GM21390 (cell line): ENCODE data around the gene LHX4.
A peak's percentile ranks its signal among the peaks of the same experiment; 100 is the strongest.

Experiments used
- ATAC-seq: cut with Tn5 transposase; IDR thresholded peaks from one replicate; pipeline ENCODE4 v1.9.1; 2021; ENCODE audit not compliant: unreplicated experiment

Gene LHX4

GRCh38 chr1:180241716-180242544, 11.9 kb downstream of the LHX4 start:
- no peak for ATAC-seq

GRCh38 chr1:180243517-180244221, 13.6 kb downstream of the LHX4 start:
- ATAC-seq: no peak

GRCh38 chr1:180244840-180245239, 14.8 kb downstream of the LHX4 start:
- ATAC-seq: no peak

DNA sequence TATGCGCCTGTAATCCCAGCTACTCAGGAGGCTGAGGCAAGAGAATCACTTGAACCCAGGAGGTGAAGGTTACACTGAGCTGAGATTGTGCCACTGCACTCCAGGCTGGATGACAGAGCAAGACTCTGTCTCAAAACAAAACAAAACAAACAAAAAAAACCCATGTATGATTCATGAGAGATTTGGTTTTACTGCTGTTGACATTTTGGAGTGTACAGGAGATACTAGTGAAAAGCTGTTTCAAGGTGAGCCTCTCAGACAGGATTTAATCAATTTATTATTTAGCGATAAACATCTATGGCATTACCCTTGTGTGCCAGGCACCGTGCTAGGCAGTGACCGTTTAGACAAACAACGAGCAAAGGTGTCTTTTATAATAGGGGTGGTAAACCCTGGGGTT, 16.5 kb downstream of the LHX4 start:
- ATAC-seq: no peak

DNA sequence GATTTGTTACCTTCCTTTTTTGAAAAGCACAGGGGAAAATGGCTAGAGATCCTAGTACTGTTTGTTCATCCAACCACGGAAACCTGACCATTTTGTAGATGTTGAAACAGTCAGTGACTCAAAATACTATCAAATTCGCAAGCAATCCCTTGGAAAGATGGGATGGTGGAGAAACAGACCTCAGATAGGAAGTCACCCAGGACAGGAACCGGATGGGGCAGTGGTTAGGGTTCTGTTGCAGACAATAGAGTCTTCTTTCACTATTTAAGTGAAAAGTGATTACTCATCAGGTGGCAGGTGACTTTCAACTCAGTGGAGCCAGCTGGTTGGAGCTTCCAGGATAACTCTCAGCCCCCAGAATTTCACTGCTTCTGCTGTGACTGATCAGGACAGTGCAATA, 17.0 kb downstream of the LHX4 start:
- no peak for ATAC-seq

DNA sequence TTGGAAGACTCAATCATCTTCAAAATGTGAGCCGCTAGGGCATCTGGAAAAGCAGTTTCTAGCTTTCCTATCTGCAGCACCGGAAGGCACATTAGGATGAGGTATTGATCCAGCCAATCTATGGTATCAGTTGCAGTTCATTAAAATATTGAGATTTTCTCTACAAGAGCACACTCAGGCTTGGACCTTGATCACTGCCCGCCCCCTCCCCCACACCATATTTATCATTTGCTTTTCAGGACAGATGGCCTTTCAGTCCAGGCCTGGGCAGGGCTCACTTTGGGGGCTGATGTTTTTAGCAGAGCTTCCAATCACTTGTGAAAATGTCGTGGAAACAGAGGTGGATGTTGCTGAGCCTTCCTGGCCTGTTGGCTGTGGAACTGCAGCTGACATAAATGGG, 17.5 kb downstream of the LHX4 start:
- no peak for ATAC-seq

GRCh38 chr1:180248176-180248575, 18.1 kb downstream of the LHX4 start:
- no peak for ATAC-seq

- no peak for ATAC-seq
These were observed 18.9 kb downstream of the LHX4 start for GRCh38 chr1:180248731-180249681.

DNA sequence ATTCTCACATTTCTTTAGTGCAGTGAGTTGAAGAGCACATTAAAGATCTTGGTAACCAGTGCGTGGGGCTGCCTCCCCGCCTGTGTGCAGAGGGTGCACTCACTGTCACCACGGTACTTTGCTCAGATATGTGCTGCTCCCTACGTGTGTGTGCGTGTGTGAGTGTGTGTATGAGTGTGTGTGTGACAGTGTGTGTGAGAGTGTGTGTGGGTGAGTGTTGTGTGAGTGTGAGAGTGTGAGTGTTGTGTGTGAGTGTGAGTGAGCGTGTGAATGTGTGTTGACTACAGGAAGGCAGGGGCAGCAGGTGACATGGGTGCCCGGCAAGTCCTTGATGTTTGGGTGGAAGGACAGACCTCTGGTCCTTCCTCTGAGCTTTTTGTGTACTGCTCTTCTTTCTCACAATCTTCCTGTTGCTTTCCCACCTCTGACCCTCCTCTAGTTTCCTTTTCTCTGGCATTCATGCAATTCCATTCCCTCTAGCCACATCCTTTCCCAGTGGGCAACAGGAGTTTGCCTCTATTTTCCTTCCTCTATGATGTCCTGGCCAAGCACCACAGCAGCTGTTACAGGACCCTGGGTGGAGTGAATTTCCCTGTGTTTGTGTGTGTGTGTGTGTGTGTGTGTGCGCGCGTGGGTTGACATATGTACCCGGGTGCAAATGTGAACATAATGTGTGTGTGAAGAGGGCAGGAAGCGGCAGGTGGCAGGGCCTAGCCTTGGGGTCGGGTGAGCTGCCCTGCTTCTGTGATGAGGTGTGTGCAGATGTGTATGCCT, 19.8 kb downstream of the LHX4 start:
- ATAC-seq: no peak

DNA sequence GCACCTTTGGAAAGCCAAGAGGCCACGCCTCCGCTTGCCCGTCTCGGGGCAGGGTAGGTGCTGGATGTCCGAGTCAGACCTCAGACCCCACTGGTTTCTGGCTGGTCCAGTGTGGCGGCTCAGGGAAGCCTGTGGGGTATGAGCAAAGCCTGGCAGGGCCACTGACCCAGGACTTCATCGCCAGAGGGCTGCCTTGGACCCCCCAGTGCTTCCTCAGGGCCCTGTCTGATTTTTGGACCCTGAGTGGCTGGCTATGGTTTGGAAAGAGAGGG, 20.4 kb downstream of the LHX4 start:
- no peak for ATAC-seq

DNA sequence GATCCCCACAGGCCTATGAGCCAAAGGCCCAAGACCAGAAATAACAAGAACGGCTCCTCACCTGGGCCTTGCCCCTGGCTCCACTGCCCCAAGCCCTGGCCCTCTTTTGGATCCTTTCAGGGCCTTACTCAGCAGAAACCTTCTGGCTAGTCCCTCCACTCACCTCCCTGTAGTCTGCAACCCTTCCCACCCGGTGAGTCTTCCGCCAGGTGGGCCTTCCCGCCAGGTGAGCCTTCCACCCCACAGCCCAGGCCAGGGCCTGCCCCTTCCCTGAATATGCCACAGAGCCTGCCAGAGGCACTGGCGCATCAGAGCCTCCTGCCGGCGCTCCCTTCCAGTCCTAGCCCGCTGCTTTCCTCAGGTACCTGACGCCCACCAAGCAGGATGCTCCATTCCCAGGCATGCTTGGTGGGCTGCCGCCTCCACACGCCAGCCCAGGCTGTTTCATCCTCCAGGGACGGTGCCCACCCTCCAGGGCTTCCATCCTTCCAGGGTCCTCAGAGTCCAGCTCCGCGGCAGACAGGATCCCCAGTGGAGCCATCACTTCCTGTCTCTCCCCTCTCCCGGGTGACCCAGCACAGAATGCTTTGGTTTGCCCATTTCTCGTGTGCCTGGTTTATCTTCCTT, 20.9 kb downstream of the LHX4 start:
- ATAC-seq: no peak

- no peak for ATAC-seq
These were observed 21.7 kb downstream of the LHX4 start for GRCh38 chr1:180251526-180252305.

- ATAC-seq: peak; percentile 77
These were observed 22.8 kb downstream of the LHX4 start for GRCh38 chr1:180252638-180253536.

- ATAC-seq: no peak
These were observed 23.8 kb downstream of the LHX4 start for GRCh38 chr1:180253585-180254495.

GRCh38 chr1:180254496-180254819, 24.4 kb downstream of the LHX4 start:
- no peak for ATAC-seq

GRCh38 chr1:180254854-180255253, 24.8 kb downstream of the LHX4 start:
- no peak for ATAC-seq

DNA sequence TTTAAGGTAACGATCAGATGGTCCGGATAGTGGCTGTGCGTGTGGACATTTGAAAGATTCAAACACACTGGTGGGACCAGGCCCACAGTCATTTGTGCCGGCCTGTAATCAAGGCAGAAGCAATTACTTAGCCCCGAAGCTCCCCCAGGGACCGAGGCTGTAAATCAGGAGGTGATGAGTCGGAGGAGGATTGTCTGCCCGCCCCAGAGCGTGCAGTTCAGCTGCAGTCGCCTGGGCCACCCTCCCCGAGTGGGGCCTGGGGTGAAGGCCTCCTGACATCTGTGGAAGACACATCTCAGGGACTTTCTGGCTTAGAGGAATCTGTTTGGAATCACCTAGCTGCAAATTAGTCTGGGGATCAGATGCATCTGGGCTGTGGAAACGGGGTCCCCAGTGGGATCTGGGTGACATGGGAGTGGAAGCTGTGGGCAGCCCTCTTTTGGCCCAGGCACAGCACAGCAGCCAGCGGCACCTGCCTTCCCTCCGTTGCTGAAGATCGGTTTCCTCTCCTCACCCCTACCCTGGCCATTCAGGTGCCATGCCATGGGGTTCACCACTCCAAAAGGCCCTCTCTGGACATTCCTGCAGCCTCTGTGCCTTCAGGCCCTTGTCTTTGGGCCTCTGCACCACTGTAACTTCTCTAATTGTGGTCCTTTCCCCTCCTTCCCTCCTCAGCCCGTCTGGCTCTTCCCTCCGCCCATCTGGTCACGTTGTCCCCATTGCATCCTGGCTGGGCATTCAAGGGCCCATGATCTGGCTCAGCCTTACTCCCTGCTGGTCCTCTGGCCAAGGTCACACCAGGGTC, 25.7 kb downstream of the LHX4 start:
- ATAC-seq: no peak
